Psoas muscle (tissue), 8 donors: Measurements from ENCODE around the gene S100A1. TPM values are rescaled to one million over a fixed set of nuclear protein-coding genes. Genes with fewer than 3 reads are reported as not detected.
A peak's percentile ranks its signal among the peaks of the same experiment; 100 is the strongest.

Experiments
- ATAC-seq, 4 donors: fragments of 200-7000 bp; cut with Tn5 transposase; one replicate each; pipeline ENCODE4 v1.9.1; 2020; ENCODE audit warnings: moderate library complexity in 3 of 4, mild to moderate bottlenecking in 2 of 4
- DNase-seq, 2 donors: peaks; one replicate each; pipeline ENCODE4 v3.0.0-alpha.2; 2020
- H3K27ac ChIP-seq: fragments of 200-600 bp; one replicate; pipeline ENCODE4 v1.8.0; 2022
- H3K27me3 ChIP-seq, 3 donors: fragments of 200-600 bp in 1 of 3; one replicate each; pipeline versions ENCODE4 v1.6.1 to v1.8.0; 2013 to 2022; ENCODE audit warnings: low read length in 2 of 3, mild to moderate bottlenecking in 2 of 3, moderate library complexity in 1 of 3; ENCODE audit not compliant: insufficient read depth in 3 of 3
- H3K36me3 ChIP-seq, 2 donors: fragments of 200-600 bp in 1 of 2; one replicate each; pipeline versions ENCODE4 v1.6.1 to v1.8.0; 2013 to 2022; ENCODE audit warnings: low read depth in 1 of 2, mild to moderate bottlenecking in 1 of 2, moderate library complexity in 1 of 2; ENCODE audit not compliant: insufficient read depth in 1 of 2
- H3K4me1 ChIP-seq: fragments of 200-600 bp; one replicate; pipeline ENCODE4 v1.8.0; 2022
- H3K4me3 ChIP-seq: fragments of 200-600 bp; one replicate; pipeline ENCODE4 v1.8.0; 2022; ENCODE audit warnings: mild to moderate bottlenecking
- H3K9me3 ChIP-seq: fragments of 200-600 bp; one replicate; pipeline ENCODE4 v1.8.0; 2022
- CTCF ChIP-seq: fragments of 200-600 bp; IDR thresholded peaks from one replicate; pipeline ENCODE4 v1.8.0; 2022; ENCODE audit warnings: antibody characterized with exemption
- WGBS, 3 donors: extraction: QIAGEN DNeasy Blood & Tissue Kit; methylation state at CpG; one replicate each; pipeline versions ENCODE4 v1.1.6 to v1.1.7; 2013; 5-methylcytosine and 5-hydroxymethylcytosine counted together
- intact Hi-C, 2 donors: fragments of 100-400 bp; cut with DNase I; formaldehyde crosslinking; loops; one replicate each; pipeline versions ENCODE4 v1.11.0 to v1.14.2; 2022
- polyA plus RNA-seq, 3 donors: library from polyadenylated mRNA; stranded (reverse); fragments of 200-250 nt; gene quantifications; one replicate each; pipeline ENCODE4 v1.2.3, GENCODE V29; 2013
- total RNA-seq, 4 donors: library from RNA; stranded (reverse); fragmentation: NEBNext Ultra II Directional in 2 of 4; extraction: Animal tissue kit (Norgen Biotek cat#: 25700) in 2 of 4; gene quantifications; one replicate each; pipeline versions ENCODE4 v1.2.1 to v1.2.4, GENCODE V29; 2021 to 2023
- donor health status: healthy with polysubstance abuse.
- donor health status: DM: no; HTN: no; CAD: no; lungs with moderate emphysema.
- donor health status: Bipolar disorder and iron deficiency.
- donor health status: healthy.
- donor health status: DM: yes; HTN: yes; CAD: no.
- donor health status: DM: no; HTN: no; CAD: no.
- donor health status: DM: no; HTN: no; CAD: no.
- donor health status: DM: yes; HTN: yes; CAD: no.

Gene S100A1
- total and polyA plus RNA-seq, 7 donors, result 370 to 1,423 (median 1,008) TPM

- H3K36me3 ChIP-seq, result no peaks in the 10 kb centered on the region
- ATAC-seq, result no peak
- no peak overlapping the region for H3K4me3 ChIP-seq
- H3K4me1 ChIP-seq, result peaks cover 20% of the 10 kb centered on the region
- intact Hi-C loops, result no loop called here
- DNase-seq, result no peak
- peak overlapping the region; percentile 51 for H3K27ac ChIP-seq
- H3K9me3 ChIP-seq, result no peaks in the 10 kb centered on the region
- H3K27me3 ChIP-seq, result no peaks in the 10 kb centered on the region
- TF ChIP-seq CTCF, result no peak
- 31 to 55% (median 43%) methylated on average over 3 of the region's 3 CpGs for WGBS, 3 donors
These were observed 24.7 kb downstream of the S100A1 start for GRCh38 chr1:153652805-153653500.

- no peak for TF ChIP-seq CTCF
- intact Hi-C loops, result no loop called here
- Histone ChIP-seq H3K4me1 (peaks cover 9% of the 10 kb centered on the region), H3K9me3 (no peaks in the 10 kb centered on the region), H3K27me3 (no peaks in the 10 kb centered on the region), H3K4me3 (no peak overlapping the region), H3K27ac (peak overlapping the region; percentile 74), H3K36me3 (peaks cover 0 to 11% of the 10 kb centered on the region in 2 donors)
- peak in 3 of 4 donors; percentile 10 to 42 (median 33) for ATAC-seq
- WGBS, 3 donors, result 88 to 93% (median 89%) methylated on average over 3 of the region's 3 CpGs
- no peak for DNase-seq
These were observed 27.1 kb downstream of the S100A1 start for GRCh38 chr1:153655333-153655732.

- 2% methylated on average over 48 to 53 of the region's 53 CpGs for WGBS, 3 donors
- H3K36me3 ChIP-seq, result peaks cover 14 to 44% of the 10 kb centered on the region in 2 donors
- no peak for TF ChIP-seq CTCF
- intact Hi-C loops, result no loop called here
- H3K4me1 ChIP-seq, result peaks cover 9% of the 10 kb centered on the region
- ATAC-seq (peak; percentile 95 to 97 (median 96)), DNase-seq (peak; percentile 93 to 95)
- no peaks in the 10 kb centered on the region for H3K9me3 ChIP-seq
- H3K27ac ChIP-seq, result peak within 1 kb of the TSS; percentile 95
- peak within 1 kb of the TSS; percentile 90 for H3K4me3 ChIP-seq
- H3K27me3 ChIP-seq, result no peaks in the 10 kb centered on the region
These were observed 30.4 kb downstream of the S100A1 start, which contains the start of gene SNAPIN for GRCh38 chr1:153658400-153659174. Gene SNAPIN (plus strand): TSS chr1:153658703. CDS start chr1:153658744, 41 bp downstream.

DNA sequence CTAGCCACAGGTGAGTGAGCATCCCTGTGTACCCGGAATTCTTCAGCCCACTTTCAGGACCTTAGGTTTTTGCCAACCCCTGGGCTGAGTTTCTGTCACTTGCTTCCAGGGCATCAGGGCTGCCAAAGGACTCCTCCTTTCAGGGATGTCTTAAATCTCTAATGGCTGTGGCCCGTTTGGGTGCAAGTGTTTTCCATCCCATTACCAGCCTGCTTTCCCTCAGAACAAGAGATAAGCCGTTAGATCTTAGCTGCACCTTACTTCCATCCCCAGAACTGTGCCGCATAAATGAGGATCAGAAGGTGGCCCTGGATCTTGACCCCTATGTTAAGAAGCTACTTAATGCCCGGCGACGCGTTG lies 30.9 kb downstream of the S100A1 start:
- no peak for DNase-seq

More for the DNA sequence above, 30.9 kb downstream of the S100A1 start:
- ATAC-seq, result no peak
- H3K9me3 ChIP-seq, result no peaks in the 10 kb centered on the region
- peaks cover 16 to 49% of the 10 kb centered on the region in 2 donors for H3K36me3 ChIP-seq
- no peaks in the 10 kb centered on the region for H3K27me3 ChIP-seq
- TF ChIP-seq CTCF, result no peak
- 22 to 31% (median 30%) methylated on average over 8 of the region's 8 CpGs for WGBS, 3 donors
- intact Hi-C loops, result no loop called here
- H3K4me1 ChIP-seq, result peaks cover 9% of the 10 kb centered on the region
- H3K27ac ChIP-seq, result peak overlapping the region; percentile 95
- H3K4me3 ChIP-seq, result peak overlapping the region; percentile 90
